ENCODE results near the gene IFNL3. TPM values are rescaled to one million over a fixed set of nuclear protein-coding genes. Genes with fewer than 3 reads are reported as not detected.
"Not testable (repeated sequence)": the region's sequence is repeated elsewhere in the genome, so short reads cannot be mapped to it uniquely, and the experiment has no call there.

IFNL3 gene
- total RNA-seq, 1 experiment from 2014 or later = not detected

DNA sequence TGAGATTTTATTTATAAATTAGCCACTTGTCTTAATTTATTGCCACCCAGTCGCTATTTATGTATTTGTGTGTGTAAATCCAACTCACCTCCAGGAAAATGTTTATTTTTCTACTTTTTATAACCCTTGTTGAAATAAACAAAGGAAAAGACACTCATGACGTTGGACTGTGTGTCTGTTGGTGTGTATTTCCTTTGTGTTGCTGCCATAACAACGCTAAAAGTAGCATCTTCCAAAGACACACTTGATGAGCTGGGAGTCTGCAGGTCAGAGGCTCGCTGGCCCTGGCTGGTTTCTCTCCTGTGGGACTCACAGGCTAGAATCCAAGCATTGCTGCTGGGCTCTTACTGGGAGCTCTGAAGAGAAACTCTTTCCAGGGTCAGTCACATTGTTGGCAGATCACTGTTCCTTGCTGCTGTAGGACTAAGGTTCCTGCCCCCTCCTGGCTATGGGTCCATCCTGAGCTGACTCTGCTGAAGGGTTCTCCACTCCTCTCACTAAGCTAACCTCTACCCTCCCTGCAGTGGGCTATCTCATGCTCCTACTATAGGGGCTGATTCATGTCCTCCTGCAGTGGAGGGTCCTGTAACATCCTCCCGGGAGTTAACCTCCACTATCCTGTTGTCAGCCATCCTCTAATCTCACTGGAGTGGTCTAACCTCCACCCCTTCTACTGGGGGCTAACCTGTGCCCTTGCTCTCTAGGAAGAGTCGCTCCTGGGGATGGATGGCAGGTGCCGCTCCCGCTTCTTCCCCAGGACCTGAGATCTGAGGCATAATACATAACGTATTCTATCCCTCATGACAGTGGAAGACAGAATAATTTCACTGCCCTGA, 25.4 kb upstream of the IFNL3 start:
- DNase-seq (ENCODE audit: low spot score) = no peak
- POLR2A ChIA-PET (ENCODE audit: low non-redundant PET) = no interaction called here
- CTCF ChIA-PET = no interaction called here

DNA sequence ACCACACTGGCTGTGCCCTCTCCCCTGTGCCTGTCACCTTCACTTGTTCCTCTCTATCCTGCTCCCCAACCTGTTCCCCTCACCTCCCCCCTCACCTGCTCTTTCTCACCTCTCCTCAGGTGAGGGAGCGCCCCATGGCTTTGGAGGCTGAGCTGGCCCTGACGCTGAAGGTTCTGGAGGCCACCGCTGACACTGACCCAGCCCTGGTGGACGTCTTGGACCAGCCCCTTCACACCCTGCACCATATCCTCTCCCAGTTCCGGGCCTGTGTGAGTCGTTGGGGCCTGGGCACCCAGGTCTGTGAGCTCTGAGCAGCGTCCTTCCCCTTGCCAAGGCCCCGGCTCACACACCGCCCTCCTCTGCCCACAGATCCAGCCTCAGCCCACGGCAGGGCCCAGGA, 24.6 kb upstream of the IFNL3 start:
- peaks cover 15% of the 10 kb centered on the region for H3K27me3 ChIP-seq (replicated peaks; ENCODE audit: insufficient read depth, low read depth, low read length, poor library complexity)
- BruUV-seq (replicated peaks); H3K27ac ChIP-seq (ENCODE audit: low read depth, low read length, poor library complexity, severe bottlenecking); H3K9me3 ChIP-seq (ENCODE audit: low read depth, low read length, poor library complexity, severe bottlenecking); H3K36me3 ChIP-seq (ENCODE audit: insufficient read depth, low read length, poor library complexity, severe bottlenecking); POLR2A ChIA-PET (ENCODE audit: low non-redundant PET); intact Hi-C loops (cut with micrococcal nuclease; ENCODE audit: unreplicated experiment); H3K4me1 ChIP-seq (ENCODE audit: insufficient read depth, low read length, poor library complexity, severe bottlenecking); H3K4me3 ChIP-seq (ENCODE audit: low read depth, low read length, poor library complexity, severe bottlenecking); CTCF ChIA-PET; DNase-seq (ENCODE audit: low spot score): not testable (repeated sequence)

More for the DNA sequence above, 25.4 kb upstream of the IFNL3 start:
- Histone ChIP-seq H3K36me3 (ENCODE audit: insufficient read depth, low read length, poor library complexity, severe bottlenecking) (no peaks in the 10 kb centered on the region), H3K4me3 (ENCODE audit: low read depth, low read length, poor library complexity, severe bottlenecking) (no peak overlapping the region), H3K4me1 (ENCODE audit: insufficient read depth, low read length, poor library complexity, severe bottlenecking) (no peaks in the 10 kb centered on the region), H3K27ac (ENCODE audit: low read depth, low read length, poor library complexity, severe bottlenecking) (no peak overlapping the region), H3K27me3 (replicated peaks; ENCODE audit: insufficient read depth, low read depth, low read length, poor library complexity) (peaks cover 6% of the 10 kb centered on the region), H3K9me3 (ENCODE audit: low read depth, low read length, poor library complexity, severe bottlenecking) (no peaks in the 10 kb centered on the region)
- intact Hi-C loops (cut with micrococcal nuclease; ENCODE audit: unreplicated experiment) = no loop called here
- no TSS peak for BruUV-seq (replicated peaks)
- TF ChIP-seq EZH2 (IDR thresholded peaks at IDR 0.05; ENCODE audit: borderline replicate concordance, low read depth, low read length, poor library complexity, severe bottlenecking) = no peak

GRCh38 chr19:39268531-39269223, 23.9 kb upstream of the IFNL3 start:
- CTCF ChIA-PET; POLR2A ChIA-PET (ENCODE audit: low non-redundant PET); H3K36me3 ChIP-seq (ENCODE audit: insufficient read depth, low read length, poor library complexity, severe bottlenecking); H3K27ac ChIP-seq (ENCODE audit: low read depth, low read length, poor library complexity, severe bottlenecking); H3K4me3 ChIP-seq (ENCODE audit: low read depth, low read length, poor library complexity, severe bottlenecking); intact Hi-C loops (cut with micrococcal nuclease; ENCODE audit: unreplicated experiment); BruUV-seq (replicated peaks); H3K4me1 ChIP-seq (ENCODE audit: insufficient read depth, low read length, poor library complexity, severe bottlenecking); H3K9me3 ChIP-seq (ENCODE audit: low read depth, low read length, poor library complexity, severe bottlenecking); DNase-seq (ENCODE audit: low spot score): not testable (repeated sequence)
- peaks cover 22% of the 10 kb centered on the region for H3K27me3 ChIP-seq (replicated peaks; ENCODE audit: insufficient read depth, low read depth, low read length, poor library complexity)

- BruUV-seq (replicated peaks); POLR2A ChIA-PET (ENCODE audit: low non-redundant PET); H3K4me1 ChIP-seq (ENCODE audit: insufficient read depth, low read length, poor library complexity, severe bottlenecking); CTCF ChIA-PET; H3K36me3 ChIP-seq (ENCODE audit: insufficient read depth, low read length, poor library complexity, severe bottlenecking); H3K4me3 ChIP-seq (ENCODE audit: low read depth, low read length, poor library complexity, severe bottlenecking); intact Hi-C loops (cut with micrococcal nuclease; ENCODE audit: unreplicated experiment); H3K27ac ChIP-seq (ENCODE audit: low read depth, low read length, poor library complexity, severe bottlenecking); H3K9me3 ChIP-seq (ENCODE audit: low read depth, low read length, poor library complexity, severe bottlenecking); DNase-seq (ENCODE audit: low spot score): not testable (repeated sequence)
- peaks cover 28% of the 10 kb centered on the region for H3K27me3 ChIP-seq (replicated peaks; ENCODE audit: insufficient read depth, low read depth, low read length, poor library complexity)
These were observed 23.3 kb upstream of the IFNL3 start, which contains the start of gene IFNL2 for GRCh38 chr19:39268085-39268484. IFNL2 (plus strand) TSS chr19:39268396; CDS start chr19:39268569, 173 bp downstream.

GRCh38 chr19:39265321-39265916, 20.6 kb upstream of the IFNL3 start:
- no peak overlapping the region for H3K27ac ChIP-seq (ENCODE audit: low read depth, low read length, poor library complexity, severe bottlenecking)
- BruUV-seq (replicated peaks) = no TSS peak
- no peaks in the 10 kb centered on the region for H3K4me1 ChIP-seq (ENCODE audit: insufficient read depth, low read length, poor library complexity, severe bottlenecking)
- ChIA-PET POLR2A (ENCODE audit: low non-redundant PET) (no interaction called here), CTCF (no interaction called here)
- TF ChIP-seq EZH2 (IDR thresholded peaks at IDR 0.05; ENCODE audit: borderline replicate concordance, low read depth, low read length, poor library complexity, severe bottlenecking) = no peak
- TF ChIP-seq, protein P1, sequence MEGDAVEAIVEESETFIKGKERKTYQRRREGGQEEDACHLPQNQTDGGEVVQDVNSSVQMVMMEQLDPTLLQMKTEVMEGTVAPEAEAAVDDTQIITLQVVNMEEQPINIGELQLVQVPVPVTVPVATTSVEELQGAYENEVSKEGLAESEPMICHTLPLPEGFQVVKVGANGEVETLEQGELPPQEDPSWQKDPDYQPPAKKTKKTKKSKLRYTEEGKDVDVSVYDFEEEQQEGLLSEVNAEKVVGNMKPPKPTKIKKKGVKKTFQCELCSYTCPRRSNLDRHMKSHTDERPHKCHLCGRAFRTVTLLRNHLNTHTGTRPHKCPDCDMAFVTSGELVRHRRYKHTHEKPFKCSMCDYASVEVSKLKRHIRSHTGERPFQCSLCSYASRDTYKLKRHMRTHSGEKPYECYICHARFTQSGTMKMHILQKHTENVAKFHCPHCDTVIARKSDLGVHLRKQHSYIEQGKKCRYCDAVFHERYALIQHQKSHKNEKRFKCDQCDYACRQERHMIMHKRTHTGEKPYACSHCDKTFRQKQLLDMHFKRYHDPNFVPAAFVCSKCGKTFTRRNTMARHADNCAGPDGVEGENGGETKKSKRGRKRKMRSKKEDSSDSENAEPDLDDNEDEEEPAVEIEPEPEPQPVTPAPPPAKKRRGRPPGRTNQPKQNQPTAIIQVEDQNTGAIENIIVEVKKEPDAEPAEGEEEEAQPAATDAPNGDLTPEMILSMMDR (conservative IDR thresholded peaks at IDR 0.05; ENCODE audit: low read depth, low read length) = no peak
- DNase-seq (ENCODE audit: low spot score) = no peak
- H3K27me3 ChIP-seq (replicated peaks; ENCODE audit: insufficient read depth, low read depth, low read length, poor library complexity) = peaks cover 54% of the 10 kb centered on the region
- H3K36me3 ChIP-seq (ENCODE audit: insufficient read depth, low read length, poor library complexity, severe bottlenecking) = no peaks in the 10 kb centered on the region
- no peaks in the 10 kb centered on the region for H3K9me3 ChIP-seq (ENCODE audit: low read depth, low read length, poor library complexity, severe bottlenecking)
- intact Hi-C loops (cut with micrococcal nuclease; ENCODE audit: unreplicated experiment) = no loop called here
- H3K4me3 ChIP-seq (ENCODE audit: low read depth, low read length, poor library complexity, severe bottlenecking) = no peak overlapping the region
